ENCODE results near the gene ENOX1. TPM values are rescaled to one million over a fixed set of nuclear protein-coding genes. Genes with fewer than 3 reads are reported as not detected.

The ENOX1 gene
- total RNA-seq, 2 donors from 2014 or later, result 0.33 TPM; not detected in 1

- Histone ChIP-seq H3K27ac (ENCODE audit: low read depth, low read length) (no peak overlapping the region), H3K4me1 (ENCODE audit: control insufficient read depth, insufficient read depth, low read length) (peaks cover 6% of the 10 kb centered on the region), H3K4me3 (ENCODE audit: low read length) (no peak overlapping the region), H3K36me3 (ENCODE audit: control insufficient read depth, insufficient read depth, low read length) (no peaks in the 10 kb centered on the region), H3K27me3 (ENCODE audit: control insufficient read depth, insufficient read depth, low read length, poor library complexity, severe bottlenecking) (peaks cover 92% of the 10 kb centered on the region), H3K9me3 (ENCODE audit: control insufficient read depth, low read length) (no peaks in the 10 kb centered on the region), H3K9ac (ENCODE audit: extremely low read depth, low read length, poor library complexity, severe bottlenecking) (no peak overlapping the region)
- WGBS, 2 experiments (ENCODE audit: insufficient coverage in 1 of 2, insufficient read length in 1 of 2), result 38 to 40% methylated on average over 1 of the region's 1 CpG
- no peak for TF ChIP-seq CTCF (conservative IDR thresholded peaks at IDR 0.05)
- Mint-ChIP-seq H3K9me3 (no peaks in the 10 kb centered on the region), H3K27ac (no peak overlapping the region), H3K36me3 (ENCODE audit: low read depth) (no peaks in the 10 kb centered on the region), H3K4me3 (no peak overlapping the region), H3K27me3 (ENCODE audit: insufficient read depth) (peaks cover 42% of the 10 kb centered on the region), H3K4me1 (peaks cover 20% of the 10 kb centered on the region)
- DNase-seq, result no peak
Measured at GRCh38 chr13:43669101-43669500, 117.7 kb downstream of the ENOX1 start.

GRCh38 chr13:43666403-43666802 is 120.4 kb downstream of the ENOX1 start:
- Mint-ChIP-seq H3K27ac (no peak overlapping the region), H3K4me1 (peaks cover 25% of the 10 kb centered on the region), H3K27me3 (ENCODE audit: insufficient read depth) (peaks cover 46% of the 10 kb centered on the region), H3K9me3 (no peaks in the 10 kb centered on the region), H3K4me3 (no peak overlapping the region), H3K36me3 (ENCODE audit: low read depth) (no peaks in the 10 kb centered on the region)
- H3K27me3 ChIP-seq (ENCODE audit: control insufficient read depth, insufficient read depth, low read length, poor library complexity, severe bottlenecking), result peaks cover 90% of the 10 kb centered on the region
- no peak overlapping the region for H3K27ac ChIP-seq (ENCODE audit: low read depth, low read length)
- no peak for TF ChIP-seq CTCF (conservative IDR thresholded peaks at IDR 0.05)
- H3K9me3 ChIP-seq (ENCODE audit: control insufficient read depth, low read length), result no peaks in the 10 kb centered on the region
- H3K9ac ChIP-seq (ENCODE audit: extremely low read depth, low read length, poor library complexity, severe bottlenecking), result no peak overlapping the region
- 93% methylated on average over 2 of the region's 2 CpGs; no CpG with 5 or more reads in 1 of the 2 experiments for WGBS, 2 experiments (ENCODE audit: insufficient coverage in 1 of 2, insufficient read length in 1 of 2)
- no peak overlapping the region for H3K4me3 ChIP-seq (ENCODE audit: low read length)
- no peaks in the 10 kb centered on the region for H3K36me3 ChIP-seq (ENCODE audit: control insufficient read depth, insufficient read depth, low read length)
- DNase-seq, result no peak
- peaks cover 6% of the 10 kb centered on the region for H3K4me1 ChIP-seq (ENCODE audit: control insufficient read depth, insufficient read depth, low read length)

GRCh38 chr13:43665388-43665787 is 121.4 kb downstream of the ENOX1 start:
- H3K4me1 ChIP-seq (ENCODE audit: control insufficient read depth, insufficient read depth, low read length), result peaks cover 6% of the 10 kb centered on the region
- Mint-ChIP-seq H3K4me1 (peaks cover 25% of the 10 kb centered on the region), H3K27me3 (ENCODE audit: insufficient read depth) (peaks cover 56% of the 10 kb centered on the region), H3K4me3 (no peak overlapping the region), H3K36me3 (ENCODE audit: low read depth) (no peaks in the 10 kb centered on the region), H3K9me3 (no peaks in the 10 kb centered on the region), H3K27ac (no peak overlapping the region)
- DNase-seq, result no peak
- peaks cover 90% of the 10 kb centered on the region for H3K27me3 ChIP-seq (ENCODE audit: control insufficient read depth, insufficient read depth, low read length, poor library complexity, severe bottlenecking)
- 97% methylated on average over 3 to 6 of the region's 6 CpGs for WGBS, 2 experiments (ENCODE audit: insufficient coverage in 1 of 2, insufficient read length in 1 of 2)
- no peak for TF ChIP-seq CTCF (conservative IDR thresholded peaks at IDR 0.05)
- H3K36me3 ChIP-seq (ENCODE audit: control insufficient read depth, insufficient read depth, low read length), result no peaks in the 10 kb centered on the region
- no peaks in the 10 kb centered on the region for H3K9me3 ChIP-seq (ENCODE audit: control insufficient read depth, low read length)
- no peak overlapping the region for H3K9ac ChIP-seq (ENCODE audit: extremely low read depth, low read length, poor library complexity, severe bottlenecking)
- H3K4me3 ChIP-seq (ENCODE audit: low read length), result no peak overlapping the region
- no peak overlapping the region for H3K27ac ChIP-seq (ENCODE audit: low read depth, low read length)

Measured in endodermal cell (in vitro differentiated cells).